DMS114 treated with DMSO at 0.1 percent for 48 hours (cell line): ENCODE measurements around the gene ZSCAN10.
"Not testable (repeated sequence)": the region's sequence is repeated elsewhere in the genome, so short reads cannot be mapped to it uniquely, and the experiment has no call there.

Experiments
- DNase-seq: peaks from one replicate; lab custom pipeline; 2025; ENCODE audit not compliant: unreplicated experiment; lab: John Stamatoyannopoulos, UW

The ZSCAN10 gene

DNA sequence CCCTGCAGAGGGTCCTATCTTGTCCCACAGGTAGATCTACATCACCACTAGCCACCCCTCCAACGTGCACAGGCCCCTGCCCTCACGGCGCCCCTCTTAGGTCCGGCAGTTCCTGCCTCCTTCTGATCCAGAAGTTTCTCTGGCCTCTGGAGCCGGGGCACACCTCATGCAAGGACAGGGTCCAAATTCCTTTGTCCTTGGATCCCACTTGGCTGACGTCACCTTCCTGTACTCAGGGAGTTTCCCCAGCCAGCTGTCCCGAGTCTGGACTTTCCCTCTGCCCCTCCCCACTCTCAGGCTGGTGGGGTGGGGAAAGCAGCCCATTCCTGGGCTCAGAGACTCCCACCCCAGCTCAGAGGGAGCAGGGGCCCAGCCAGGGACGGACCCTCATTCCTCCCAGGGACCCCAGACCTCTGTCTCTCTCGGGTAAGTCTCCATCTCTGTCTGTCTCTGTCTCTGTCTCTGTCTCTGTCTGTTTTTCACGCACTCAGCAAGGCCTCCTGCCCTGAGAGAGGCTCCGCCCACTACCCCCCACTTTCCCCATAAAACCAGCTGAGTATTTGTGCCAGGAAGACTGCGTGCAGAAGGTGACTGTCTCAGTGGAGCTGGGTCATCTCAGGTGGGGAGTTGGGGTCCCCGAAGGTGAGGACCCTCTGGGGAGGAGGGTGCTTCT is 33.9 kb downstream of the ZSCAN10 start, which contains the start of gene IL32:
Gene IL32 (plus strand): TSS at position 572 of the 673 bp plus-strand sequence. CDS start 172 bp downstream, outside the sequence.
- no peak for DNase-seq

DNA sequence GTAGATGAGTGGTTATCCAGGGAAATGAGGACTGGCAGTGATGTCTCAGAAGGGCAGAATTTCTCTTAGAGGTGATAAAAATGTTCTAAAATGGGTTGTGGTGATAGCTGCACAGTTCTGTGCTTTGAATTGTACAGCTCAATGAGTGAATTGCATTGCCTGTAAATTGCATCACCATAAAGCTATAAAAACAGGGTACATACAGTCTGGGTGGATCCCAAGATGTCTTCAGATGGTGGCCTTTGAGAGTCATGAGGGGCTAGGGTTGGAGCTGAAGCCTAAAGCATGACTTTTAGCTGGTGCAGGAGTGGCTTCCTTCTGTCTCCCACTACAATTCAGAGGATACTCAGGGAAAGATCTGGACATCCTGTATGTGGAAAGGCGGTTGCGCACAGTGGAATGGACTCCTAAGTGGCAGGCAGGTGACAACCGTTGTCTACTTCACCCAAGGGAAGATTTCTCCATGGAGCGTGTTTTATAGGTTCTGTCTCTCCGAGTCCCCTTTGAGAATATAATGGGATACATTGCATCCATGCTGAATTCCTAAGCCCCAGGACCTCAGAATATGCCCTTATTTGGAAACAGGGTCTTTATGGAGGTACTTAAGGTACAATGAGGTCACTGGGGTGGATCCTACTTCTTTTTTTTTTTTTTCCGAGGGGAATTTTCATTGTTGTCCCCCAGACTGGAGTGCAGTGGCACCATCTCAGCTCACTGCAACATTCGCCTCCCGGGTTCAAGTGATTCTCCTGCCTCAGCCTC is 35.3 kb downstream of the ZSCAN10 start:
- DNase-seq: no peak

DNA sequence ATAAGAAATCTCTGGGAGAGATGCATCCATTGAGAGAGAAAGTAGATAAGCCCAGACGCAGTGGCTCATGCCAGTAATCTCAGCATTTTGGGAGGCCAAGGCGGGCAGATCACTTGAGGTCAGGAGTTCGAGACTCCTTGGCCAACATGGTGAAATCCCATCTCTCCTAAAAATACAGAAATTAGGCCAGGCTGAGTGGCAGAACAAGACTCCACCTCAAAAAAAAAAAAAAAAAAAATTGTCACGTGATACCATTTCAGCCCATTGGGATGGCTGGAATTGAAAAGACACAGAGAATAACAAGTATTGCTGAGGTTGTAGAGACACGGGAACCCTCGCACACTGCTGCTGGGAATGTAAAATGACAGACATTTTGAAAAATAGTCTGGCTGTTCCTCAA is 36.5 kb downstream of the ZSCAN10 start:
- DNase-seq: no peak

DNA sequence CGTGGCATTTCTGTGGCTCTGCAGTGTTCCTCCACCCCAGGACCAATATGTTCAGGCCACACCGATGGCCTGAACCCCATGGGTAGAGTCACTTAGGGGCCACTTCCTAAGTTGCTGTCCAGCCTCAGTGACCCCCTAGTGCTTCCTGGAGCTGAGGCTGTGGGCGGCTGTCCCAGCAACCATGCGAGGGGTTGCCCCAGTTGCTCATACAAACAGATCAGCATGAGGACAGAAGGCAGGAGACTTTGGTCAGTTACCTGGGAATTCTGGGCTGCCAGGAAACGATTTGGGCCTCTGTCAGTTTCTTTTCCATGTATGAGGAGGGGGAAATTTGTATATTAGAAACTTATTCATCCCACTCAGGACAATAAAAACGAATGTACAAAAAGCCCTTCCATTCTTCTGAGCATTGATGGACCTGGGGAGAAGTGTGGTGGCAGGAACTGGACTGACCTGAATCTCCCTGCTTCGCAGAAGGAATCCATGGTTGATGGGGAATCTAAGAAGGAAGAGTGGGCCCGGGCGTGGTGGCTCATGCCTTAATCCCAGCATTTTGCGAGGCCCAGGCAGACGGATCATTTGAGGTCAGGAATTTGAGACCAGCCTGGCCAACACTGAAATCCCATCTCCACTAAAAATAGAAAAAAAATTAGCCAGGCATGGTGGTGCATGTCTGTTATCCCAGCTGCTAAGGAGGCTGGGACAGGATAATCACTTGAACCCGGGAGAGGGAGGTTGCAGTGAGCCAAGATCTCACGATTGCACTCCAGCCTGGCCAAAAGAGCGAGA is 38.6 kb downstream of the ZSCAN10 start:
- DNase-seq: no peak

DNA sequence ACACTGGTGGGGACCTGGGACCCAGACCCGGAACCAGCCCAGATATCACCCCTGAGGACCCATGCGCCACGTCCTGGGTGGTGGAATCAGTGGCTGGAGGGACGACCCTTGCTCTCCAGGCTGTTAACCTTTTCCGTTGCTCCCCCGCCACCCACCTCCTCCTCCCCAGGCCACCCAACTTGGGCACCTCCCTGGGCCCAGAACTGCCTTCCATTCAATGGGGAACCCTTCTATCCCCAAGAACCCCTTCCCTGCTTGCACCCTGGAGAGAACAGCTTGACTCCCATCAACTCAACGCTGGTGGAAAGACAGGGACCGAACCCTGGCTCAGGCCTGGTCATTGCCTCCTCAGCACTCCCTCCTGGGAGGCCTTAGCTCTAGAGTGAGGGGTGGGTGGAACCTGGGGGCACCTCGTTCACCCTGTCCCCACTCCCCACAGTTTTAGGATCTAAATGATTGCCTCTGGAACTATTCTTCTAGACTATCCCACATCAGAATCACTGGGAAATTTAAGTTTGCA is 39.3 kb downstream of the ZSCAN10 start:
- DNase-seq: no peak

DNA sequence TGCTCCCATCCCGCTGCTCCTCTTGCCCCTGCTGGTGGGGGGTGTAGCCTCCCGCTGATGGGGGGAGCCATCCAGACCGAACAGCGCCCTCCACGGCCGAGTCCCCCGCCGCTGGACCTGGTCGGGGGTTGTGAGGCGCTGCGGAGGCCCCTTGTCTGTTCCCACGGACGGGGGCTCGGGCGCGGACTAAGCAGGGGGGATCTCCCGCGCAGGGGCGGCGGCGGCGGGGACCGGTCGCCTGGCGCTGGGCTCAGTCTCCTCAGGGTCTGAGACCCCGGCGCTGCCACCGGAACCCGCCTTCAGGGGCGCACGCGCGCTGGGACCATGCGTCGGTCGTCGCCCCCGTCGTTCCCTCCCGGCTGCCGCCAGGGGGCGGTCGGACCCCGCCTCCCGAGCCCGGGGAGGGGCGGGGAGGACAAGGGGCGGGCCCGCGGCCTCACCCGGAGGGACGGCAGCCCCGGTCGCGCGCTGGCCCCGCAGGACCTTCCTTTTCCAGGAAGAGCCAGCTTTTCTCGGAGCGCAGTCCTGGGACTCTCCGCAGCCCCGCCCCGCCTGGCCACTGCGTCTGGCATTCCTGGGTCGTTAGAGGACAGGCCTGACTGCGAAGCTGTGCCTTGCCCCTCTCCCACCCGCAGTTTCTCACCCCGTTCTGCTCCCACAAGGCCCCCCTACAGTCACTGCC is 39.9 kb downstream of the ZSCAN10 start:
- DNase-seq: peak; percentile 26

DNA sequence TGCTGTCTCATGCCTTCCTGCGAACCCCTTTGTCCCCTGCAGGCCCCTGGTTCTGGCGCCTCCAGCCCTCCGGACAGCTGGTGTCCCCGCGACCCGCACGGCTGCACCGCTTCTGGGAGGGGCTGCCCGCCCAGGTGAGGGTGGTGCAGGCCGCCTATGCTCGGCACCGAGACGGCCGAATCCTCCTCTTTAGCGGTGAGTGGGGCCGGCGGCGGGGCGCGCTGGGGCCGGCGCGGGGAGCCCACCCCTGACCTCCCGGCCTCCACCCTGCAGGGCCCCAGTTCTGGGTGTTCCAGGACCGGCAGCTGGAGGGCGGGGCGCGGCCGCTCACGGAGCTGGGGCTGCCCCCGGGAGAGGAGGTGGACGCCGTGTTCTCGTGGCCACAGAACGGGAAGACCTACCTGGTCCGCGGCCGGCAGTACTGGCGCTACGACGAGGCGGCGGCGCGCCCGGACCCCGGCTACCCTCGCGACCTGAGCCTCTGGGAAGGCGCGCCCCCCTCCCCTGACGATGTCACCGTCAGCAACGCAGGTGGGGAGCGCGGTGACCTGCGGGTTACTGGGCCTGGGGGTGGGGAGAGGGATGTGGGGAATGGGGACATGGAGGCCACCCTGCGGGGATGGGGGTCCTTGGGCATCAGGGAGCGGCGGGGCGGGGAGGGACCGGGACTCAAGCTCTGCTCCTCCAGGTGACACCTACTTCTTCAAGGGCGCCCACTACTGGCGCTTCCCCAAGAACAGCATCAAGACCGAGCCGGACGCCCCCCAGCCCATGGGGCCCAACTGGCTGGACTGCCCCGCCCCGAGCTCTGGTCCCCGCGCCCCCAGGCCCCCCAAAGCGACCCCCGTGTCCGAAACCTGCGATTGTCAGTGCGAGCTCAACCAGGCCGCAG is 40.7 kb downstream of the ZSCAN10 start:
- DNase-seq: no peak

DNA sequence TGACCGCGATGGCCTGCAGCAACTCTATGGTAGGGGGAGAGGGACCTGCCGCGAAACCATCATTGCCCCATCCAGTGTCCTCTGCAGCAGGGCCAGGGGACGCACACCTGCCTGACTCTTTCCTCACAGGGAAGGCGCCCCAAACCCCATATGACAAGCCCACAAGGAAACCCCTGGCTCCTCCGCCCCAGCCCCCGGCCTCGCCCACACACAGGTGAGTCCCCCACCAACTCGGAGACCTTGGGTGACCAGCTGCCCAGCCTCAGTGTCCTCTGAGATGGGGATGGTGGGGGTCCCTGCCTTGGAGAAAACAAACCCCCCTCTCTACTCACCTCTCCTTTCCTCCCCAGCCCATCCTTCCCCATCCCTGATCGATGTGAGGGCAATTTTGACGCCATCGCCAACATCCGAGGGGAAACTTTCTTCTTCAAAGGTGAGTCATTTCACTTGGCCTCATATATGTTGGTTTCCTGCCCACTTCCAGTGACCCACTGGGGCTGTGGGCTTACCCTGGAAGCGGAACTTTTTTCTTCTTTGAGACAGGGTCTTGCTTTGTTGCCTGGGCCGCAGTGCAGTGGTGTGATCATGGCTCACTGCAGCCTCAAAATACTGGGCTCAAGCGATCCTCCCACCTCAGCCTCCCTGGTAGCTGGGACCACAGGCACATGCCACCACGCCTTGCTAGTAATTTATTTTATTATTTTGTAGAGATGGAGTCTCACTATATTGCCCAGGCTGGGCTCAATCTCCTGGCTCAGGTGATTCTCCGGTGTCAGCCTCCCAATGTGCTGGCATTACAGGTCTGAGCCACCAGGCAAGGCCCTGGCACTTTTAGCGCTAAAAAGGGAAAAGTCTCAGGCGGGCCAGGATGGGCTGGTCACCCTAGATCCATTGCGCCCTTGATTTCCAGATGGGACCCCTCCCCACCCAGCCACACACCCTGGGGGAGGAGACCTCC is 41.6 kb downstream of the ZSCAN10 start:
- DNase-seq: no peak

DNA sequence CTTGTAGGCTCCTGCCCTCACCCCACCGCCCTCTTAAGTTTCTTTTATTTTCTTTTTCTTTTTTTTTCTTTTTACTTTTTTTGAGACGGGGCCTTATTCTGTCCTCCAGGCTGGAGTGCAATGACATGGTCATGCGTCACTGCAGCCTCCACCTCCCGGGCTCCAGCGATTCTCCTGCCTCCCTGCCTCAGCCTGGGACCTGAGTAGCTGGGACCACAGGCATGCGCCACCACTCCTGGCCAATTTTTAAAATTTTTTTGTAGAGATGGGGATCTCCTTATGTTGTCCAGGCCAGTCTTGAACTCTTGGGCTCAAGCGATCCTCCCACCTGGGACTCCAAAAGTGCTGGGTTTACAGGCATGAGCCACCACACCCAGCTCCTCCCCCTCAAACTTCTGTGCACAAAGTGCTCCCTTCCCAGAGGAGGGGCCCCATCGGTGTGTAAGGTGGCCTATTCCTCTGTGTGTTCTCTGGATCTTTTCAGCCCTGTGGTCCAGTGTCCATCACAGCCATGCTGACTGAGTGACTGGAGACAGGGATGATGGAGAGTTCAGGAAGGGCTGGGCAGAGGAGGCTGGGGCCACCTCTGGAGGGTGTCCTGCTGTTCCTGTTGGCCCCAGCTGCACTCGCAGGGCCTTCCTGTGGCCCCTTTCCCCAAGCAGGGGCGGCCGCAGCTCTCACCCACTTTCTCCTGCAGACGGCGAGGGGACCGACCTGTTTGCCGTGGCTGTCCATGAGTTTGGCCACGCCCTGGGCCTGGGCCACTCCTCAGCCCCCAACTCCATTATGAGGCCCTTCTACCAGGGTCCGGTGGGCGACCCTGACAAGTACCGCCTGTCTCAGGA is 42.5 kb downstream of the ZSCAN10 start:
- no peak for DNase-seq

DNA sequence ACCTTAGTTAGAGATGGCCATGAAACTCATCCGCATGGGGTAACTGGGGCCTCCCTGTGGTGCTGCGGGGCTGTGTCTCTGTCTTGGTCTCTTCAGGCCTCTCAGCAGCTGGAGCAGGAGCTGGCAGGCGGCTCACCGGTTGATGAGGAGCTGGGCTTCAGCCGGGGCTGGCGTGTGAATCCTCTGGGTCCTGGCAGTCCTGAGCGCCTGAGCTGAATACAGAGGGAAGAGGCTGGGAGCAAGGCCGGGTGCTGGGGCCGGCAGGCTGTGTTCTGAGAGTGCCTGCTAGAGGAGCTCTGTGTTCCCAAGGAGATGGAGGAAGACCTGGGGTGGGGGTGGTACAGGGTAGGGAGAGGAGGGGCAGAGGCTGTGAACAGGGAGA is 43.4 kb downstream of the ZSCAN10 start:
- not testable (repeated sequence) for DNase-seq

DNA sequence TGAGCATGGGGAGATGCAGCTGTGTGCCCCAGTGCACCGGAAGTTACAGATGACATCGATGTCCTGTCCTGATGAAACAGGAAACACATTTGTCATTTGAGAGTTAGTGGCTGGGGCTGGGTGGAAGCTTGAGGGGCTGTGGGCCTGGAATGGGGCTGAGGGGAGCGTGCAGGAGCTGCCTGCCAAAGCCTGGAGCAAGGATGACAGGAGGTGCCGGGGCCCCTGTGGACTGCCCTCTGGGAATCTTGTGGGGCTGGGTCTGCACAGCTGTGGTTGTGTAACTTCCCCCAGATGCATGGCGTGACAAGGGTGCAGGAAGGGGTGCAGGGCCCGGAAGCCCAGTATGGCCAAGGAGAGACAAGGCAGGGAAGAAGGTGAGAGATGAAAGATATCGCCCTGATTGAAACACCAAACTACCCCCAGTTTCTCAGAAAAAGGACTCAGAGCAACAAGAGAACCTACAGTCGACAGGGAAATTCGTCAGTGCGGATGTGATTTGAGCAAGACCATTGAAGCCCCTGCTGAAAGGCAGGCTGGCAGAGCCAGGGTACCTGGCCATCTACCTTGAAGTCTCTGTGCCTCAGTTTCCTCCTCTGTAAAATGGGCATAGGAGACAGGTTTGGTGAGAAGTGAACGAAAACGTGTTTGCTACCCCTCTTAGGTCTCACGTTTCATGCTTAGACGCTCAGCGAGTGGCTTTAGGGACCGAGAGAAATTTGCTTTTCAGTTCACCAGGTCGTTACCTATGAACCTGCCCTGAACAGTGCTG is 43.9 kb downstream of the ZSCAN10 start:
- no peak for DNase-seq

DNA sequence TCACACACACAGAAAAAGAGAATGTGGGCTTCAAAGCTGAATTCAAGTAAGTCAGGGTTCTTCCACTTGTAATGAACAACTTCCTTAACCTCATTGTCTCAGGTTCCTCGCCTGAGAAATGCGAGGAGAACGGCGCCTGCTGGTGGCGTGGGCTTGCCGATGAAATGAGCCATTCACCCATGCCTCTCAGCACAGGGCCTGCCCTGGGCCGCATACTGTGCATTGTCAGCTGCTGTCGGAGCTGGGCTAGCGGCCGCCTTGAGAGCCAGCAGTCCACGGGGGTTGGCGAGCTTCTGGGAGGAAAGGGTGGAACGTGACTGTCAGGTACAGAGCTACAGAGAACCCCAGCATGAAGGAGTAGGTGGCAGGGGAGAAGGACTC is 45.8 kb downstream of the ZSCAN10 start:
- not testable (repeated sequence) for DNase-seq

DNA sequence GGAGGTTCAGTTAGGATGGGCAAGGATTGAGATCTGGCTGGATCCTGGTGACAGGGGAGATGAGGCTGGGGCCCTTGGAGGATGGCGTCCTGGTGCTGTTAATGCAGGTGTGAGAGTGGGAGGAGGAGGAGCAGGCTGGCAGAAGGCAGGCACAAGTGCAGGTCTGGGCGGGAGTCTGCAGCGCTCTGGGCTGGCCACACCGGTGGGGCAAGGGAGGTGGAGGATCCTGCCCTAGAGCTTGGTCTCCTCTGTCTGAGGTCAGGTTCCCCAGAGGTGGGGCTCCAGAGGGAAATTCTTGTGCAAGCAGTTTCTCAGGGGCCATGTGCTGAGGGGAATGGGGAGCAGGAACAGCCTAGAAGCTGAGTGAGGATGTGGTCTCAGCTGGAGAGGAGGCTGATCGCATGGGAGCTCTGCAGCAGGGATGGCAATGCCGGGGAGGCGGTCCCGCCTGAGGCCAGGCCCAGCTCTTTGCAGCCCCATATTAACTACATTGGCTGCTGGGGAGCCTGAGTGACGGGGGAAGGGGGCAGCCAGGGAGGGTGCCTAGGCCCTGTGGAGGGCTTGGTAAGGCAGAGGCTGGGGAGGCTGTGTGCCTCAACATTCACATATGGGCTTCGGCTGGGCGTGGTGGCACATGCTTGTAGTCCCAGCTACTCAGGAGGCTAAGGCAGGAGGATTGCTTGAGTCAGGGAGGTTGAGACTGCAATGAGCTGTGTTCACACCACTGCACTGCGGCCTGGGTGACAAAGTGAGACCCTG is 46.3 kb downstream of the ZSCAN10 start:
- DNase-seq: not testable (repeated sequence)

DNA sequence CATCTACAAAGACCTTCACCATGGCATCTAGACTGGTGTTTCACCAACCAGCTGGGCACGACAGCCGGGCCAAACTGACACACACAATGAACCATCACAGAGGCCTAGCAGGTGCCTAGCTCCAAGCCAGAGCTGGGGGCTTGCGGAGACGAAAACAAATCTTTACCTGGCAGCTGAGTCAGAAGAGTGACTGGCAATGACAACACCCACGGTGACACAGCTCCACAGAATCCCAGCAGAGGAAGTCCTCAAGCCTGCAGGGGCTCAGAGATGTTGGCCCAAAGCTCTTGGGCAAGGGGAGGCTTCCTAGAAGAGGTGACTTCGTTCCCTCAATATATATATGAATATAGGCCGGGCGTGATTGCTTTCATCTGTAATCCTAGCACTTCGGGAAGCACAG is 47.6 kb downstream of the ZSCAN10 start:
- no peak for DNase-seq

DNA sequence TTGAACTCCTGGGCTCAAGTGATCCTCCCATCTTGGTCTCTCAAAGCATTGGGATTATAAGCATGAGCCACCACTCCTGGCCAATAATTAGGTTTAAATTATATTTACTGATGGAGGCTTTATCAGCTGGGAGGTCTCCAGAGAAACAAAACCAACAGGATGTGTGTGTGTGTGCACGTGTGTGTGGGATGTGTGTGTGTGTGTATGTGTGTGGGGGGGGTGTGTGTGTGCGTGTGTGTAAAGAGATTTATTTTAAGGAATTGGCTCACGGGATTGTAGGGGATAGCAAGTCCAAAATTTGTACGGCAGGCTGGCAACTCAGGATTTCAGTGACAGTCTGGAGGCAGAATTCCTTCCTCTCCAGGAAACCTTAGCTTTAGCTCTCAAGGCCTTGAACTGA is 48.1 kb downstream of the ZSCAN10 start:
- DNase-seq: no peak

DNA sequence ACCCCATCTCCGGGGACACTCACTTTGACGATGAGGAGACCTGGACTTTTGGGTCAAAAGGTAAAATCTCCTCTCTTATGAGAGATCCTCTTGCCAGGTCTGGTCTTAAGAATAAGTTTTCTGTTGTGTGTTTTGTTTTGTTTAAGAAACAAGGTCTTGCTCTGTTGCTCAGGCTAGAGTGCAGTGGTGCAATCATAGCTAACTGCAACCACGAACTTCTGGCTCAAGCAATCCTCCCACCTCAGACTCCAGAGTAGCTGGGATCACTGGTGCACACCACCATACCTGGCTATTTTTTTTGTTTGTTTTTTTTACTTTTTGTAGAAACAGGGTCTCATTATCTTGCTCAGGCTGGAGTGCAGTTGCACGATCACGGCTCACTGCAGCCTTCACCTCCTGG is 48.6 kb downstream of the ZSCAN10 start:
- no peak for DNase-seq
